K562 (cell line): ENCODE results near the gene ZNF768. TPM values are rescaled to one million over a fixed set of nuclear protein-coding genes. Genes with fewer than 3 reads are reported as not detected.

Experiments
- ATAC-seq: fragments of 200-7000 bp; cut with Tn5 transposase; 3 replicates; pipeline ENCODE4 v1.9.1; 2020; ENCODE audit warnings: moderate library complexity
- BruUV-seq: library from RNA; stranded (reverse); fragments of 400-500 nt; replicated peaks from 2 replicates; lab custom pipeline; 2021; lab: Mats Ljungman, UMichigan
- CTCF ChIA-PET: fragments of 300-600 bp; formaldehyde crosslinking; extraction: SDS; loops from one replicate; lab custom pipeline; 2021; ENCODE audit warnings: low intra/inter-chr PET ratio; lab: Yijun Ruan, JAX
- POLR2A ChIA-PET: fragments of 300-600, 350-650 bp; sonication (Branson Sonifier 250); formaldehyde crosslinking; extraction: SDS; loops from one replicate; lab custom pipeline; 2021; ENCODE audit warnings: antibody characterized with exemption, inconsistent platforms; lab: Yijun Ruan, JAX
- DNase-seq, 4 experiments: peaks; one replicate each; pipeline versions ENCODE4 v3.0.0 to v3.0.0-alpha.2; 2011 to 2018; ENCODE audit warnings: low spot score in 3 of 4, mixed read lengths in 3 of 4; ENCODE audit errors: extremely low read depth in 1 of 4
- FAIRE-seq: peaks from 2 replicates; lab custom pipeline; 2011; peaks lifted over from hg19 to GRCh38; lab: Jason Lieb, UNC
- H2AFZ ChIP-seq: 2 replicates; pipeline ENCODE4 v1.6.0; 2011; ENCODE audit warnings: low read depth, low read length, control low read depth, inconsistent platforms
- H3K27ac ChIP-seq: fragments of 200-600 bp; 3 replicates; pipeline ENCODE4 v1.8.0; 2011; ENCODE audit warnings: low read depth, mild to moderate bottlenecking, control low read depth, inconsistent platforms, low read length, moderate library complexity, mixed read lengths; ENCODE audit errors: extremely low read depth
- H3K27me3 ChIP-seq, 2 experiments: fragments of 300-600 bp in 1 of 2; 2 replicates in 1 of 2; 3 replicates in 1 of 2; pipeline versions ENCODE4 v1.6.0 to v1.8.0; 2011; ENCODE audit warnings: inconsistent platforms in 2 of 2, low read length in 2 of 2, mild to moderate bottlenecking in 1 of 2, mixed read lengths in 1 of 2, moderate library complexity in 1 of 2; ENCODE audit not compliant: control insufficient read depth in 2 of 2, insufficient read depth in 2 of 2
- H3K36me3 ChIP-seq: fragments of 300-600 bp; 3 replicates; pipeline ENCODE4 v1.8.0; 2011; ENCODE audit warnings: mild to moderate bottlenecking, low read length, inconsistent platforms; ENCODE audit not compliant: control insufficient read depth, insufficient read depth
- H3K4me1 ChIP-seq, 2 experiments: fragments of 200-600 bp in 1 of 2; replicated peaks in 1 of 2; 2 replicates in 1 of 2; 3 replicates in 1 of 2; pipeline versions ENCODE4 v1.5.1 to v1.8.0; 2011; ENCODE audit warnings: inconsistent platforms in 2 of 2, low read length in 2 of 2, mild to moderate bottlenecking in 1 of 2, mixed read lengths in 1 of 2, moderate library complexity in 1 of 2; ENCODE audit not compliant: control insufficient read depth in 2 of 2, insufficient read depth in 2 of 2
- H3K4me2 ChIP-seq: 2 replicates; pipeline ENCODE4 v1.6.1; 2011; ENCODE audit warnings: low read length, control low read depth, inconsistent platforms, mixed read lengths; ENCODE audit not compliant: insufficient read depth
- H3K4me3 ChIP-seq: fragments of 200-600 bp; sonication (generic), shearing (Covaris generic); 2 replicates; pipeline ENCODE4 v1.5.1; 2016; ENCODE audit warnings: control low read depth, inconsistent platforms
- H3K79me2 ChIP-seq: fragments of 200-600 bp; 3 replicates; pipeline ENCODE4 v1.8.0; 2011; ENCODE audit warnings: low read length, inconsistent platforms; ENCODE audit not compliant: control insufficient read depth, insufficient read depth
- H3K9ac ChIP-seq, 2 experiments: 2 replicates each; pipeline versions ENCODE4 v1.6.0 to v1.6.1; 2011; ENCODE audit warnings: low read depth in 2 of 2, low read length in 2 of 2, control low read depth in 1 of 2, inconsistent platforms in 1 of 2, mild to moderate bottlenecking in 1 of 2, mixed read lengths in 1 of 2; ENCODE audit not compliant: insufficient read depth in 1 of 2
- H3K9me1 ChIP-seq: one replicate; pipeline ENCODE4 v1.6.0; 2011; ENCODE audit warnings: inconsistent platforms, mild to moderate bottlenecking, low read length, moderate library complexity; ENCODE audit not compliant: control insufficient read depth, insufficient read depth
- H3K9me3 ChIP-seq: replicated peaks from 2 replicates; pipeline ENCODE4 v1.5.1; 2011; ENCODE audit warnings: low read depth, low read length, inconsistent platforms; ENCODE audit not compliant: control insufficient read depth, insufficient read depth
- H4K20me1 ChIP-seq: replicated peaks from 2 replicates; pipeline ENCODE4 v1.6.1; 2011; ENCODE audit warnings: low read length, inconsistent platforms, mixed read lengths; ENCODE audit not compliant: control insufficient read depth, insufficient read depth
- CBFA2T2 ChIP-seq: fragments of 450-650 bp; conservative IDR thresholded peaks from 2 replicates; pipeline ENCODE4 v1.6.1; 2017; ENCODE audit warnings: mild to moderate bottlenecking
- CTBP1 ChIP-seq: fragments of 450-650 bp; IDR thresholded peaks from 2 replicates; pipeline ENCODE4 v1.6.1; 2016; ENCODE audit warnings: borderline replicate concordance
- MTA1 ChIP-seq: fragments of 450-650 bp; IDR thresholded peaks from 2 replicates; pipeline ENCODE4 v1.6.1; 2017; ENCODE audit warnings: borderline replicate concordance
- NEUROD1 ChIP-seq: fragments of 150-350 bp; IDR thresholded peaks from 2 replicates; pipeline ENCODE4 v1.6.1; 2014; ENCODE audit warnings: borderline replicate concordance, low read length, low read depth; ENCODE audit not compliant: partially characterized antibody
- NFRKB ChIP-seq: fragments of 450-650 bp; IDR thresholded peaks from 2 replicates; pipeline ENCODE4 v1.6.1; 2016; ENCODE audit warnings: low read depth
- PURB ChIP-seq: sonication (generic); formaldehyde crosslinking; IDR thresholded peaks from 2 replicates; pipeline ENCODE4 v1.9.0; 2021; ENCODE audit warnings: low read depth, mild to moderate bottlenecking, missing genetic modification reagents
- TRIM24 ChIP-seq, 2 experiments: fragments of 450-650 bp; IDR thresholded peaks; 2 replicates each; pipeline ENCODE4 v1.6.1; 2016
- ZNF311 ChIP-seq: fragments of 250-450 bp; sonication (Bioruptor Pico); IDR thresholded peaks from 2 replicates; pipeline ENCODE4 v1.4.0; 2020; ENCODE audit warnings: mild to moderate bottlenecking, moderate library complexity
- ZNF583 ChIP-seq: fragments of 250-450 bp; sonication (Bioruptor Pico); IDR thresholded peaks from 2 replicates; pipeline ENCODE4 v1.4.0; 2020
- ZNF586 ChIP-seq: fragments of 450-650 bp; formaldehyde crosslinking; conservative IDR thresholded peaks from 2 replicates; pipeline ENCODE4 v1.4.0; 2020; ENCODE audit warnings: mild to moderate bottlenecking, moderate library complexity
- WGBS: fragments of 100-300 bp; shearing (Covaris generic); methylation state at CpG from one replicate; pipeline ENCODE4 v1.1.6; 2016; ENCODE audit warnings: low coverage, mixed read lengths; ENCODE audit not compliant: insufficient coverage; ENCODE audit errors: missing lambda C conversion rate; 5-methylcytosine and 5-hydroxymethylcytosine counted together
- in situ Hi-C: fragments of 300-500 bp; cut with MboI; formaldehyde crosslinking; loops from 4 replicates; pipeline ENCODE4 v1.15.0; 2018; ENCODE audit warnings: inconsistent platforms, mixed read lengths
- intact Hi-C: fragments of 100-400 bp; cut with micrococcal nuclease; formaldehyde crosslinking; loops from 2 replicates; pipeline ENCODE4 v1.14.2; 2022
- polyA plus RNA-seq, 8 experiments: library from polyadenylated mRNA; depleted of rRNA in 4 of 8; stranded (reverse) in 5 of 8; unstranded in 3 of 8; fragments of >200 nt; fragmentation: Nextera tagmentation in 2 of 8; fragmentation: Illumina TruSeq in 1 of 8; extraction: Ambion mirVana in 2 of 8; extraction: Trizol in 1 of 8; gene quantifications; 2 replicates each; pipeline versions ENCODE4 v1.2.1 to v1.2.3, GENCODE V29; 2011 to 2014; ENCODE audit warnings: inconsistent platforms in 1 of 8, missing spikeins in 1 of 8
- total RNA-seq, 7 experiments: library from RNA; depleted of rRNA in 6 of 7; stranded (reverse); fragments of >200 nt in 6 of 7; fragmentation: Illumina TruSeq in 2 of 7; extraction: Trizol in 2 of 7; gene quantifications; 2 replicates each; pipeline versions ENCODE4 v1.2.1 to v1.2.3, GENCODE V29; 2011 to 2021; ENCODE audit warnings: low replicate concordance in 1 of 7
- TF ChIP-seq, protein P1 (sequence below): sonication (generic); formaldehyde crosslinking; IDR thresholded peaks from 2 replicates; pipeline ENCODE4 v1.8.0; 2022; ENCODE audit warnings: mild to moderate bottlenecking, missing genetic modification reagents
- TF ChIP-seq, protein P2 (sequence below): fragments of 250-450 bp; sonication (Bioruptor Pico); IDR thresholded peaks from 2 replicates; pipeline ENCODE4 v1.5.0; 2021
- TF ChIP-seq, protein P3 (sequence below): fragments of 450-650 bp; IDR thresholded peaks from 2 replicates; pipeline ENCODE4 v1.7.0; 2016; ENCODE audit warnings: borderline replicate concordance
- TF ChIP-seq, protein P4 (sequence below): fragments of 450-650 bp; IDR thresholded peaks from 2 replicates; pipeline ENCODE4 v1.6.1; 2016
- TF ChIP-seq, protein P5 (sequence below): fragments of 250-450 bp; sonication (Bioruptor Pico); IDR thresholded peaks from 2 replicates; pipeline ENCODE4 v1.4.0; 2020; ENCODE audit warnings: mild to moderate bottlenecking

Gene ZNF768
- total and polyA plus RNA-seq, 9 of the 15 experiments (the other 6 are each of a cell fraction or from before 2014, with no cell fraction given), result 0.13 to 50.7 (median 26.9) TPM

DNA sequence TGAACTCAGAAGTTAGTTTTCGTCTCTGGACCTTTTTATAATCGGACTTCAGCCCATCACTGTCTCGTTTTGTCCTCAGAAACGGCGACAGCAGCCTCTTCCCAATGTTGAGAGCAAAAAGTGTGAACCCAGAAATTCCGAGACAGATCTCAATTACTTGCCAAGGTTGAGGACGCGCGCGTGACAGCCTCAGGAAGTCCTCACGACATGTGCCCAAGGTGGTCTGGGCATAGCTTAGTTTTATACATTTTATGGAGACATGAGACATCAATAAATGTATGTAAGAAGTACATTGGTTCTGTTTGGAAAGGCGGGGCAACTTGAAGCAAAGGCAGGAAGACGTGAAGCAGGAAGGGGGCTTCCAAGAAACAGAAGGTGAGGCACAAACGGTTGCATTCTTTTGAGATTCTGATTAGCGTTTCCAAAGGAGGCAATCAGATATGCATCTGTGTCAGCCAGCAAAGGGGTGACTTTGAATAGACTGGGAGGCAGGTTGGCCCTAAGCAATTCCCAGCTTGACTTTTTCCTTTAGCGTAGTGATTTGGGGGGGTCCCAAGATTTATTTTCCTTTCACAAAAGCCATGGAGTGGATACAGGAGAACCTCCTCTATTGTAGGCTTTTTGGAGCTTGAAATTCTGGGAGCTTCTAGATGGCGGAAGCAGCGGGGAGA, 8.9 kb upstream of the ZNF768 start:
- Histone ChIP-seq H3K27ac (peak overlapping the region; percentile 96), H3K9me1 (no peaks in the 10 kb centered on the region), H3K9ac (peak overlapping the region; percentile 88 to 91), H2AFZ (peak overlapping the region; percentile 98), H4K20me1 (no peaks in the 10 kb centered on the region), H3K4me1 (peaks cover 11 to 54% of the 10 kb centered on the region in 2 experiments; a peak in 4 of 5 replicates), H3K4me3 (peak overlapping the region; percentile 49), H3K9me3 (no peaks in the 10 kb centered on the region), H3K36me3 (no peaks in the 10 kb centered on the region; the same call in 2 of the 3 replicates), H3K27me3 (no peaks in the 10 kb centered on the region), H3K4me2 (peak overlapping the region; percentile 97), H3K79me2 (peaks cover 36% of the 10 kb centered on the region)
- no peak for DNase-seq
- WGBS, result 3% methylated on average over 18 of the region's 18 CpGs
- TSS peak; percentile 90 for BruUV-seq
- FAIRE-seq, result no peak
- ChIA-PET POLR2A (interaction anchor here (0.6 to 4.0 kb wide), 21 partner anchors 8 to 745 kb away, joined by 3 to 31 read pairs (median 5); partner anchors contain the start of genes ZNF688 and ZNF764), CTCF (no interaction called here)
- in situ Hi-C loops (no loop called here), intact Hi-C loops (loop anchor here (2.0 to 10.0 kb wide), 2 partner anchors 88 to 160 kb away; partner anchors contain the start of gene SRCAP)
- peak; percentile 6 for ATAC-seq
- TF ChIP-seq PURB (CRISPR knock-in tag) (no peak), NFRKB (no peak; the same call in 1 of the 2 replicates), ZNF583 (CRISPR knock-in tag) (peak; percentile 5; the same call in 1 of the 2 replicates), ZNF311 (CRISPR knock-in tag) (no peak), CTBP1 (no peak), ZNF586 (CRISPR knock-in tag) (no peak), TRIM24 (IDR thresholded peaks at IDR 0.05) (no peak; a peak in 1 of 4 replicates), NEUROD1 (peak; percentile 12), MTA1 (no peak; the same call in 1 of the 2 replicates), CBFA2T2 (no peak)
- TF ChIP-seq, protein P1, sequence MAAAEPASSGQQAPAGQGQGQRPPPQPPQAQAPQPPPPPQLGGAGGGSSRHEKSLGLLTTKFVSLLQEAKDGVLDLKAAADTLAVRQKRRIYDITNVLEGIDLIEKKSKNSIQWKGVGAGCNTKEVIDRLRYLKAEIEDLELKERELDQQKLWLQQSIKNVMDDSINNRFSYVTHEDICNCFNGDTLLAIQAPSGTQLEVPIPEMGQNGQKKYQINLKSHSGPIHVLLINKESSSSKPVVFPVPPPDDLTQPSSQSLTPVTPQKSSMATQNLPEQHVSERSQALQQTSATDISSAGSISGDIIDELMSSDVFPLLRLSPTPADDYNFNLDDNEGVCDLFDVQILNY (CRISPR knock-in tag), result no peak
- TF ChIP-seq, protein P2, sequence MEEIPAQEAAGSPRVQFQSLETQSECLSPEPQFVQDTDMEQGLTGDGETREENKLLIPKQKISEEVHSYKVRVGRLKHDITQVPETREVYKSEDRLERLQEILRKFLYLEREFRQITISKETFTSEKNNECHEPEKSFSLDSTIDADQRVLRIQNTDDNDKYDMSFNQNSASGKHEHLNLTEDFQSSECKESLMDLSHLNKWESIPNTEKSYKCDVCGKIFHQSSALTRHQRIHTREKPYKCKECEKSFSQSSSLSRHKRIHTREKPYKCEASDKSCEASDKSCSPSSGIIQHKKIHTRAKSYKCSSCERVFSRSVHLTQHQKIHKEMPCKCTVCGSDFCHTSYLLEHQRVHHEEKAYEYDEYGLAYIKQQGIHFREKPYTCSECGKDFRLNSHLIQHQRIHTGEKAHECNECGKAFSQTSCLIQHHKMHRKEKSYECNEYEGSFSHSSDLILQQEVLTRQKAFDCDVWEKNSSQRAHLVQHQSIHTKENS (CRISPR knock-in tag), result no peak
- TF ChIP-seq, protein P3, sequence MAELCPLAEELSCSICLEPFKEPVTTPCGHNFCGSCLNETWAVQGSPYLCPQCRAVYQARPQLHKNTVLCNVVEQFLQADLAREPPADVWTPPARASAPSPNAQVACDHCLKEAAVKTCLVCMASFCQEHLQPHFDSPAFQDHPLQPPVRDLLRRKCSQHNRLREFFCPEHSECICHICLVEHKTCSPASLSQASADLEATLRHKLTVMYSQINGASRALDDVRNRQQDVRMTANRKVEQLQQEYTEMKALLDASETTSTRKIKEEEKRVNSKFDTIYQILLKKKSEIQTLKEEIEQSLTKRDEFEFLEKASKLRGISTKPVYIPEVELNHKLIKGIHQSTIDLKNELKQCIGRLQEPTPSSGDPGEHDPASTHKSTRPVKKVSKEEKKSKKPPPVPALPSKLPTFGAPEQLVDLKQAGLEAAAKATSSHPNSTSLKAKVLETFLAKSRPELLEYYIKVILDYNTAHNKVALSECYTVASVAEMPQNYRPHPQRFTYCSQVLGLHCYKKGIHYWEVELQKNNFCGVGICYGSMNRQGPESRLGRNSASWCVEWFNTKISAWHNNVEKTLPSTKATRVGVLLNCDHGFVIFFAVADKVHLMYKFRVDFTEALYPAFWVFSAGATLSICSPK, result no peak; the same call in 1 of the 2 replicates
- TF ChIP-seq, protein P4, sequence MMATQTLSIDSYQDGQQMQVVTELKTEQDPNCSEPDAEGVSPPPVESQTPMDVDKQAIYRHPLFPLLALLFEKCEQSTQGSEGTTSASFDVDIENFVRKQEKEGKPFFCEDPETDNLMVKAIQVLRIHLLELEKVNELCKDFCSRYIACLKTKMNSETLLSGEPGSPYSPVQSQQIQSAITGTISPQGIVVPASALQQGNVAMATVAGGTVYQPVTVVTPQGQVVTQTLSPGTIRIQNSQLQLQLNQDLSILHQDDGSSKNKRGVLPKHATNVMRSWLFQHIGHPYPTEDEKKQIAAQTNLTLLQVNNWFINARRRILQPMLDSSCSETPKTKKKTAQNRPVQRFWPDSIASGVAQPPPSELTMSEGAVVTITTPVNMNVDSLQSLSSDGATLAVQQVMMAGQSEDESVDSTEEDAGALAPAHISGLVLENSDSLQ, result peak; percentile 26; the same call in 1 of the 2 replicates
- TF ChIP-seq, protein P5, sequence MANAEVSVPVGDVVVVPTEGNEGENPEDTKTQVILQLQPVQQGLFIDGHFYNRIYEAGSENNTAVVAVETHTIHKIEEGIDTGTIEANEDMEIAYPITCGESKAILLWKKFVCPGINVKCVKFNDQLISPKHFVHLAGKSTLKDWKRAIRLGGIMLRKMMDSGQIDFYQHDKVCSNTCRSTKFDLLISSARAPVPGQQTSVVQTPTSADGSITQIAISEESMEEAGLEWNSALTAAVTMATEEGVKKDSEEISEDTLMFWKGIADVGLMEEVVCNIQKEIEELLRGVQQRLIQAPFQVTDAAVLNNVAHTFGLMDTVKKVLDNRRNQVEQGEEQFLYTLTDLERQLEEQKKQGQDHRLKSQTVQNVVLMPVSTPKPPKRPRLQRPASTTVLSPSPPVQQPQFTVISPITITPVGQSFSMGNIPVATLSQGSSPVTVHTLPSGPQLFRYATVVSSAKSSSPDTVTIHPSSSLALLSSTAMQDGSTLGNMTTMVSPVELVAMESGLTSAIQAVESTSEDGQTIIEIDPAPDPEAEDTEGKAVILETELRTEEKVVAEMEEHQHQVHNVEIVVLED (CRISPR knock-in tag), result no peak
